AG10803 (cell line): ENCODE data around the gene ADCK2.
A peak's percentile ranks its signal among the peaks of the same experiment; 100 is the strongest.
"Not testable (repeated sequence)": the region's sequence is repeated elsewhere in the genome, so short reads cannot be mapped to it uniquely, and the experiment has no call there.

Experiments used
- DNase-seq: peaks from one replicate; pipeline ENCODE4 v3.0.0; 2010; ENCODE audit warnings: low read depth
- H3K4me3 ChIP-seq: 2 replicates; pipeline ENCODE4 v1.5.1; 2011; ENCODE audit warnings: mild to moderate bottlenecking, low read length, control low read depth
- CTCF ChIP-seq: conservative IDR thresholded peaks from 2 replicates; pipeline ENCODE4 v1.5.1; 2011; ENCODE audit warnings: mild to moderate bottlenecking, low read length, control low read depth, inconsistent platforms

ADCK2 gene

GRCh38 chr7:140688341-140688740 lies 15.6 kb downstream of the ADCK2 start:
- H3K4me3 ChIP-seq: no peak overlapping the region
- no peak for TF ChIP-seq CTCF
- DNase-seq: no peak

GRCh38 chr7:140689199-140690152 lies 16.7 kb downstream of the ADCK2 start:
- no peak for TF ChIP-seq CTCF

GRCh38 chr7:140691376-140692045 lies 18.8 kb downstream of the ADCK2 start:
- no peak for TF ChIP-seq CTCF
- DNase-seq: no peak
- no peak overlapping the region for H3K4me3 ChIP-seq

More at GRCh38 chr7:140689199-140690152, 16.7 kb downstream of the ADCK2 start:
- DNase-seq: no peak
- H3K4me3 ChIP-seq: no peak overlapping the region

GRCh38 chr7:140693849-140694248 lies 21.1 kb downstream of the ADCK2 start:
- DNase-seq, H3K4me3 ChIP-seq: not testable (repeated sequence)

GRCh38 chr7:140694592-140694991 lies 21.8 kb downstream of the ADCK2 start:
- no peak for TF ChIP-seq CTCF
- H3K4me3 ChIP-seq: no peak overlapping the region
- DNase-seq: no peak

GRCh38 chr7:140695381-140695780 lies 22.6 kb downstream of the ADCK2 start:
- no peak for DNase-seq
- TF ChIP-seq CTCF: no peak
- H3K4me3 ChIP-seq: no peak overlapping the region

GRCh38 chr7:140696024-140696679 lies 23.4 kb downstream of the ADCK2 start:
- DNase-seq: peak; percentile 86
- H3K4me3 ChIP-seq: peak overlapping the region; percentile 94
- no peak for TF ChIP-seq CTCF
